HEK293 (cell line): ENCODE data around the gene ZBP1.

Source experiments
- CTCF ChIA-PET: fragments of 350-600 bp; formaldehyde crosslinking; extraction: SDS; loops from one replicate; lab custom pipeline; 2021; ENCODE audit warnings: antibody characterized with exemption; lab: Yijun Ruan, JAX
- POLR2A ChIA-PET: fragments of 300-600 bp; formaldehyde crosslinking; extraction: SDS; loops from one replicate; lab custom pipeline; 2020; ENCODE audit warnings: antibody characterized with exemption, inconsistent platforms; lab: Yijun Ruan, JAX
- H3K27ac ChIP-seq: fragments of 200-500 bp; sonication (Bioruptor generic); 2 replicates; pipeline ENCODE4 v1.5.1; 2014; ENCODE audit warnings: low read depth, low read length, control low read depth, inconsistent platforms; ENCODE audit errors: extremely low read depth
- H3K36me3 ChIP-seq, 2 experiments: fragments of 200-500 bp in 1 of 2; sonication (Bioruptor generic) in 1 of 2; 1 replicate in 1 of 2; 2 replicates in 1 of 2; pipeline ENCODE4 v1.5.1; 2014 to 2017; ENCODE audit warnings: inconsistent platforms in 2 of 2, low read length in 2 of 2; ENCODE audit not compliant: control insufficient read depth in 2 of 2, insufficient read depth in 1 of 2
- H3K4me1 ChIP-seq: fragments of 200-500 bp; sonication (Bioruptor generic); 2 replicates; pipeline ENCODE4 v1.5.1; 2014; ENCODE audit warnings: mild to moderate bottlenecking, low read length, inconsistent platforms; ENCODE audit not compliant: control insufficient read depth, insufficient read depth
- H3K4me3 ChIP-seq: 2 replicates; pipeline ENCODE4 v1.5.1; 2011; ENCODE audit warnings: low read depth, mild to moderate bottlenecking, control low read depth, low read length, moderate library complexity
- H3K9me3 ChIP-seq: fragments of 200-500 bp; sonication (Bioruptor generic); 2 replicates; pipeline ENCODE4 v1.5.1; 2014; ENCODE audit warnings: low read depth, low read length, inconsistent platforms; ENCODE audit not compliant: control insufficient read depth, insufficient read depth
- ATF2 ChIP-seq: fragments of 450-650 bp; formaldehyde crosslinking; IDR thresholded peaks from 2 replicates; pipeline ENCODE4 v1.5.1; 2016; ENCODE audit warnings: missing biosample characterization, missing genetic modification characterization, low read depth
- CTCF ChIP-seq: fragments of 450-650 bp; formaldehyde crosslinking; IDR thresholded peaks from 2 replicates; pipeline ENCODE4 v1.5.1; 2016; ENCODE audit warnings: missing biosample characterization, missing genetic modification characterization
- GLI2 ChIP-seq: fragments of 450-650 bp; formaldehyde crosslinking; IDR thresholded peaks from 2 replicates; pipeline ENCODE4; 2017; ENCODE audit warnings: missing biosample characterization, missing genetic modification characterization, low read depth, borderline replicate concordance
- GLIS1 ChIP-seq: fragments of 450-650 bp; formaldehyde crosslinking; IDR thresholded peaks from 2 replicates; pipeline ENCODE4 v1.5.1; 2016; ENCODE audit warnings: missing biosample characterization, missing genetic modification characterization
- HOXC10 ChIP-seq: sonication (generic); formaldehyde crosslinking; IDR thresholded peaks from 2 replicates; pipeline ENCODE4 v1.8.1; 2023; ENCODE audit warnings: mild to moderate bottlenecking, missing genetic modification reagents
- INSM2 ChIP-seq: fragments of 450-650 bp; formaldehyde crosslinking; IDR thresholded peaks from 2 replicates; pipeline ENCODE4 v1.5.1; 2016; ENCODE audit warnings: missing biosample characterization, missing genetic modification characterization
- KLF16 ChIP-seq: fragments of 450-650 bp; formaldehyde crosslinking; IDR thresholded peaks from 2 replicates; pipeline ENCODE4 v1.5.1; 2017; ENCODE audit warnings: missing biosample characterization, missing genetic modification characterization
- KLF7 ChIP-seq: fragments of 450-650 bp; formaldehyde crosslinking; IDR thresholded peaks from 2 replicates; pipeline ENCODE4 v1.5.1; 2016; ENCODE audit warnings: missing biosample characterization, missing genetic modification characterization, borderline replicate concordance
- OSR2 ChIP-seq: fragments of 450-650 bp; formaldehyde crosslinking; IDR thresholded peaks from 2 replicates; pipeline ENCODE4 v1.5.1; 2016; ENCODE audit warnings: missing biosample characterization, missing genetic modification characterization
- PRDM4 ChIP-seq: fragments of 450-650 bp; formaldehyde crosslinking; IDR thresholded peaks from 2 replicates; pipeline ENCODE4 v1.5.1; 2017; ENCODE audit warnings: missing biosample characterization, missing genetic modification characterization
- TCF7L2 ChIP-seq: IDR thresholded peaks from 2 replicates; pipeline ENCODE4 v1.6.1; 2011; ENCODE audit warnings: low read depth, mild to moderate bottlenecking, inconsistent platforms, low read length, moderate library complexity, borderline replicate concordance
- ZBTB11 ChIP-seq: fragments of 450-650 bp; formaldehyde crosslinking; conservative IDR thresholded peaks from 2 replicates; pipeline ENCODE4 v1.5.1; 2016; ENCODE audit warnings: low read depth, missing biosample characterization, missing genetic modification characterization
- ZBTB48 ChIP-seq: fragments of 450-650 bp; formaldehyde crosslinking; IDR thresholded peaks from 2 replicates; pipeline ENCODE4 v1.5.1; 2016; ENCODE audit warnings: missing biosample characterization, missing genetic modification characterization
- ZNF114 ChIP-seq: fragments of 450-650 bp; formaldehyde crosslinking; IDR thresholded peaks from 2 replicates; pipeline ENCODE4 v1.5.0; 2017; ENCODE audit warnings: missing biosample characterization, missing genetic modification characterization
- ZNF169 ChIP-seq: fragments of 450-650 bp; formaldehyde crosslinking; IDR thresholded peaks from 2 replicates; pipeline ENCODE4 v1.5.1; 2016; ENCODE audit warnings: missing biosample characterization, missing genetic modification characterization
- ZNF423 ChIP-seq: fragments of 450-650 bp; formaldehyde crosslinking; IDR thresholded peaks from 2 replicates; pipeline ENCODE4 v1.5.1; 2016; ENCODE audit warnings: missing biosample characterization, missing genetic modification characterization
- ZNF449 ChIP-seq: fragments of 450-650 bp; formaldehyde crosslinking; IDR thresholded peaks from 2 replicates; pipeline ENCODE4 v1.5.1; 2017; ENCODE audit warnings: missing biosample characterization, mild to moderate bottlenecking, missing genetic modification characterization, moderate library complexity
- ZNF501 ChIP-seq: fragments of 450-650 bp; formaldehyde crosslinking; IDR thresholded peaks from 2 replicates; pipeline ENCODE4 v1.5.1; 2016; ENCODE audit warnings: missing biosample characterization, missing genetic modification characterization
- ZNF555 ChIP-seq: fragments of 450-650 bp; formaldehyde crosslinking; conservative IDR thresholded peaks from 2 replicates; pipeline ENCODE4 v1.5.1; 2017; ENCODE audit warnings: missing biosample characterization, mild to moderate bottlenecking, missing genetic modification characterization, inconsistent platforms
- ZSCAN30 ChIP-seq: fragments of 450-650 bp; IDR thresholded peaks from 2 replicates; pipeline ENCODE4 v1.5.1; 2018; ENCODE audit warnings: missing biosample characterization, mild to moderate bottlenecking, missing genetic modification characterization, moderate library complexity

Gene ZBP1

GRCh38 chr20:57664476-57664875, 44.2 kb upstream of the ZBP1 start (continued):
- TF ChIP-seq GLIS1 (tag by site-specific recombination) = no peak
- TF ChIP-seq CTCF = no peak
- TF ChIP-seq KLF7 = no peak
- no peak for TF ChIP-seq TCF7L2
- TF ChIP-seq PRDM4 (tag by site-specific recombination) = no peak
- TF ChIP-seq ZNF449 = no peak
- no peak for TF ChIP-seq KLF16 (tag by site-specific recombination)
- no peak for TF ChIP-seq ZNF555 (tag by site-specific recombination)

- CTCF ChIA-PET = interaction anchor here (0.7 kb wide), 1 partner anchor 10 kb away, joined by 3 read pairs; no protein-coding TSS in a partner anchor
- Histone ChIP-seq H3K4me3 (no peak overlapping the region), H3K9me3 (no peaks in the 10 kb centered on the region), H3K36me3 (peaks cover 0 to 2% of the 10 kb centered on the region in 2 experiments; a peak in 1 of 3 replicates), H3K27ac (no peak overlapping the region), H3K4me1 (no peaks in the 10 kb centered on the region)
- POLR2A ChIA-PET = no interaction called here
- TF ChIP-seq ZBTB11 (tag by site-specific recombination) = no peak
- TF ChIP-seq ZNF169 (tag by site-specific recombination) = no peak
- no peak for TF ChIP-seq GLI2
These were observed 43.6 kb upstream of the ZBP1 start for GRCh38 chr20:57663681-57664451.

GRCh38 chr20:57663241-57663640, 43.0 kb upstream of the ZBP1 start:
- Histone ChIP-seq H3K36me3 (peaks cover 0 to 9% of the 10 kb centered on the region in 2 experiments; a peak in 1 of 3 replicates), H3K4me3 (no peak overlapping the region), H3K9me3 (no peaks in the 10 kb centered on the region), H3K4me1 (no peaks in the 10 kb centered on the region), H3K27ac (no peak overlapping the region)
- POLR2A ChIA-PET = no interaction called here
- CTCF ChIA-PET = no interaction called here
- TF ChIP-seq HOXC10 (CRISPR knock-in tag) = no peak
- TF ChIP-seq ZBTB48 (tag by site-specific recombination) = no peak
- no peak for TF ChIP-seq ZSCAN30 (tag by site-specific recombination)
- TF ChIP-seq ATF2 (tag by site-specific recombination) = no peak
- no peak for TF ChIP-seq ZNF114 (tag by site-specific recombination)
- TF ChIP-seq OSR2 = no peak
- TF ChIP-seq INSM2 (tag by site-specific recombination) = no peak
- TF ChIP-seq ZNF423 (tag by site-specific recombination) = no peak
- no peak for TF ChIP-seq ZNF501 (tag by site-specific recombination)
